Fibroblast of peridontal ligament (primary cell): ENCODE measurements around the gene ADARB2.

Experiments used
- DNase-seq: peaks from one replicate; pipeline ENCODE4 v3.0.0-alpha.2; 2010; ENCODE audit errors: extremely low read depth

Gene ADARB2

GRCh38 chr10:1293636-1294435 lies 443.5 kb downstream of the ADARB2 start:
- no peak for DNase-seq

DNA sequence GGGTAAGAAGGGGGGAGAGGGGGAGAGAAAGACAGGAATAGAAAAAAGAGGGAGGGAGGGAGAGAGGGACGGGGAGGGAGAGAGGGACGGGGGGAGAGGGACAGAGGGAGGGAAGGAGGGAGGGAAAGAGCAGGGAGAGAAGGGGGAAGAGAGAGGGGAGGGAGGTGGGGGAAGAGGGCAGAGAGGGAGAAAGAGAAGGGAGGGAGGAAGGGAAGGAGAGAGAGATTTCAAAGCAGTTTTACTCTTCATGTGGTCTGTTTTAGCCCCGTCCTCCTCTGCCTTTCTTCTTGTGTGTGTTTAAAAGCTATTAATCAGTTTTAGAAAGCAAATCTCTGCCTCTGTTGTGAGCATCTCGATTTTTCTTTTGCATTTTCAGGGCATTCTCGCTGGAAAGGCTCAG lies 444.2 kb downstream of the ADARB2 start:
- DNase-seq = no peak

DNA sequence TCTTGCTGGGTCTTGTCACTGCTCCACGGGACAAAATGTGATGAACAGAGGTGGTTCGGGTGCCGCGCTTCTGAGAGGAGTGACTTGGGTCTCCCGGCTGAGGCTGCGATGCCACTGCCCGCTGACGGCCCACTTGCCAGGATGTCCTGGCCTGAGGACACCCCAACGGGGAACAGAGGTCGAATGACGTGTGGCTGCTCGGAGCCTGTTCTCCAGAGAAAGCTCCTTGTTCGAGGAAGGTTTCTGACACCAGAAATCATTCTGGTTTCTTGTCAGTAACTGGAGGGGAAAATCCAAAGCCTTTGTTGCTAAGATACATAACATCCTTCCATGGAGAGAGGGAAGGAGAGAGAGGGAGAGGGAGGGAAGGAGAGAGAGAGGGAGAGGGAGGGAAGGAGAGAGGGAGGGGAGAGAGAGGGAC lies 444.7 kb downstream of the ADARB2 start:
- DNase-seq = no peak

DNA sequence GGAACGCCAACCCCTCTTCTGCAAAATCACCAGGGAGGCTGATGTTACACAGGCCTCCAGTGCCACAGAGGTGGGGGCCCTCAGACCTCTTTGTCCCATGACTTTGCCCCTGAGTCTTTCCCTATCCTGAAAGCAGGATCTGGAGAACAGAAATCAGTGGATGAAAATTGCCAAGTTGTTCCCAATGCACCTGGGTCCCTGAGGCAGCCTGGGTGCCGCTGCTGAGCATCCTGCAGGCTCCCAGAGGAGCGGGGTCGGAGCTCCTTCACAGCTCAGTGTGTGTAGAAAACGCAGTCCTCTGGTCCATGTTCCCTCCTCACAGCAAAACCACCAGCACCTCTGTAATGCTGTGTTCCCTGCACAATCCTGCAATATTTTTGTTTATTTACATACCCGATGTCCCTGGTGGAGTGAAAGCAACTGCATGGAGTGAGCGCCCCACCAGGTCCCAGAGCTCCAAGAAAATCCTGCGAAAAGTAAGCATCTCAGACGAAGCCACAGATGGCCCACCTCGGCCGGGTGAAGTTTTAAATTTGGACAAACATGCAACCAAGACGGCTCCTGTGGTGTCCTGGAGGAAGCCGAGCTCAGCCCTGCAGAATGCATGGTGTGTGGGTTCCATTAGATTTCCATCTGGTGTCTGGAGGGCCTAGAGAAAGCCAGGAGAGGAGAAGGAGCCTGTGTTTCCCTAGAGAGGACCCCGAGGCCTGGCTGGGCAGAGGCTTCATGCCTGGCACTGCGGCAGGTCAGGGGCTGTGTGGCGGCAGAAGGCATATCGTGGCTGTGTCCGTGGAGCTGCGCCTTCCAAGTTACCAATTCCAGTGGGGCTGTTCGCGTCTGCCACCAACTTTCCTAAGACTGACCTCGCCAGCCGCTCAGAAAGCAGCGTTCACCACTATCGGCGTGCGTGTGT lies 445.9 kb downstream of the ADARB2 start:
- DNase-seq = no peak

GRCh38 chr10:1290071-1290471 lies 447.3 kb downstream of the ADARB2 start:
- DNase-seq = no peak

GRCh38 chr10:1289591-1289990 lies 447.7 kb downstream of the ADARB2 start:
- no peak for DNase-seq

DNA sequence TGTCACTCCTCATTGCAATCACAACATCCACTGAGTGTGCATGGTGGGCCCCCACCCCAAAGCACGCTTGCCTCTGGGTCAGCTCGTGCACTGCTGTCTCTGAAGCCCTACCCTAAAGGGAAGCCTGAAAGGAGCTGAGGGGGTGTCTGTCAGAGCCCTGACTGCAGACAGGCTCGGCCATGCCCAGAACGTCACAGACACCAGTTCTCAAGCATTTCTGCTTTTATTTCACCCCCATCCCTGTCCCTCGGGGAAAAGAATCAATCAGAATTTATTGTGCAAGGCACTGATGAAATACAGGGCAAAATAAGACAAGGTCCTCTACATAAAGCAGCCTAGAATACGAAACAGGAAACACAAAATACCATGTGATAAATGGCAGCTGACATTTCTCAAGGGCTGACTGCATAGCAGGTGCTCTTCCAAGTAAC lies 449.3 kb downstream of the ADARB2 start:
- DNase-seq = no peak

DNA sequence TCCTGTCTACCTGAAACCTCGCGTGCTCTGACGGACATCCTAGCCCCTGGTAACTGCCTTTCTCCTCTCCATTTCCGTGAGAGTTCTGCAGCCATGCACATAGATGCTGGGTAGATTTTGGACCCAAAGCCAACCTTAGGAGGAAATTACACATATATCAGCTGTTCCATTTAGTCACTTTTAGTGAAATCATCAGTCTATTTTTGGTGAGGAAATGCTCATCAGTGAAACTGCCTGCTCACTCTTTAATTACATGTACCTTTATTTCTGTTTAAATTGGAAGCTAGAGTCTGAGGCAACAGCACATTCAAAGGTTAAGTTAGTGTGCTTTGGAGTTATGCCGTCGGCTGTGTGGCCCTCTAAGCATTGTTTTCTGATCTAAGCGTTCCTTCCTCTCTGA lies 449.8 kb downstream of the ADARB2 start:
- no peak for DNase-seq

DNA sequence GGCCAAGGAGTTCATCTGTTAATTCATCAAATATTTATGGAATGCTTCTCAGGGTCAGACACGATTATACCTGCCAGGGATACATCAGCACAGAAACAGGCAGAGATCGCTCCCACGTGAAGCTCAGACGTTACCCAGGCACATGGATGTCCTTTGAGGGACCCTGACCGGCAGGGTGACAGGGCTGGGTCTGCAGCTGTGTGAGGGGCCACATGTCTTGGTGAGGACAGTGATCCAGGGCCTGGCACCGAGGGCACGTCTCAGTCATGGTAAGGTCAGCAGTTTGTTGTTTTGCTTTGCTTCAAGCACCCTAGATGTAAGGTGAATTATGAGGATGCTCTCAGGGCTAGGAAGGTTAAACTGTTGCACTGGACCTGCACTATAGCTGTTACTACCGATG lies 453.2 kb downstream of the ADARB2 start:
- DNase-seq = no peak

DNA sequence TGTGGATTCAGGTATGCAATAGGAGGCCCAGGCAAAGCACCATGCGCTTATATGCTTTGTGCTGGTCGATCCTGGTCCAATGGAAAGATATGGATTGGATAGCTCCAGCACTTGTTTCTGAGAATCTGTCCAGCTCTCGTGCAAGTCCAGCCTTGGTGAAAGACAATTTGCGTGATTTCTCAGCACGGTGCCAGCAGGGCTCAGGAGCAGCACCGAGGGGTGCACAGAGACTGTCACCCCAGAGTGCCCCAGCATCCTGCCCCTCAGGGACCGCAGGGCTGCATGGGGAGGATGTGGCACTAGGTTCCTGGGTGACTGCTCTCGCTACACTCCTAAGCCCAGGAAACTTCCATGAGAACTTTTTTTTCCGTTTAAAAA lies 455.9 kb downstream of the ADARB2 start:
- no peak for DNase-seq

GRCh38 chr10:1280466-1281404 lies 456.6 kb downstream of the ADARB2 start:
- no peak for DNase-seq

DNA sequence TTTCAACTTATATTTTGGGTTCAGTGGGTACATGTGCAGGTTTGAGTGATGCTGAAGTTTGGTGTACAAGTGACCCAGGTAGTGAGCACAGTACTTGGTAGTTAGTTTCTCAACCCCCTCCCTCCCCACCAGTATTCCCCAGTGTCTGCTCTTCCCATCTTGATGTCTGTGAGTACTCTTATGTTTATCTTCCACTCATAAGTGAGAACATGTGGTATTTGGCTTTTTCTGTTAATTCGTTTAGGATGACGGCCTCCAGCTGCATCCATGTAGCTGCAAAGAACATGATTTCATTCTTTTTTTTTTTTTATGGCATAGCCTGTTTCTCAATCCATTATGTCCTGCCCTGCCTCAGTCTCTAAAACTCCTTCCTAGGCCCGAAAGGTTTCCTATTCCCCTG lies 459.0 kb downstream of the ADARB2 start:
- no peak for DNase-seq

DNA sequence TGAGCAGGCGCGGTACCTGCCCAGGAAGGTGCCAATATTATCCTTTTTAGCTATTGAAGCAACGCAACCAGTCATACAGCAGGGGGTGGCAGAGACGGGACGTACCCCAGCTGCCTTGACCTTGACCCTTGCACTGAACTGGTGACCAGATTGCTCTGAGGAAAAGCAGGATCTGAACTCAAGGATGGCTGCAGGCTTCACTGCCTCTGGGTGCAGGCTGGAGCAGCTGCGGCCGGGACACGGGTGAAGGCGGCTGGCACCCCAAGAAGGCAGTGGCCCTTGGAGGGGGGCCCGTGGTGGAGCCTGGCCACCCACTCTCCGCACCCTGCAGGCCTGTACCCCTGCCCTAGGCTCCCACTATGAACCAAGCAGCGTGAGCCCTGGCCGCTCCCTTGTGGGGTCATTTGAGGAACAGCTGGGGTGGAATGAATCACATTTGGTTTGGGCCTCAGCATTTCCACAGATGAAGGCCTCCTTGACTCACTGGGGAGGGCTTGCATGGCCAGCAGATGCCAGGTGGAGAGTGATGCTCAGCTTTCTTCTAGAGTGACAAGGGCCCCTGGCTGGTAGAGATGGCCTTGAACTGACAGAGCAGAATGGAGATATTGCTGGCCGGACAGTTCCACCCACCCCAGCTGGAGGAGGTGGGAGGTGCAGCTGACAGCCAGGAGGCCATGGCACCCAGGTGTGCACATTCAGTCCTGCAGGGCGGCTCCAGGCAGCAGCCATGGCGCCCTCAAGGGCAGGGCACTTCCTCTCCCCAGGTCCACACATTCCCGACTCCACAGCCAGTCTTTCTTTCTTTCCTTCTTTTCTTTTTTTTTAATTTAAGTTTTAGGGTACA lies 462.4 kb downstream of the ADARB2 start:
- no peak for DNase-seq

DNA sequence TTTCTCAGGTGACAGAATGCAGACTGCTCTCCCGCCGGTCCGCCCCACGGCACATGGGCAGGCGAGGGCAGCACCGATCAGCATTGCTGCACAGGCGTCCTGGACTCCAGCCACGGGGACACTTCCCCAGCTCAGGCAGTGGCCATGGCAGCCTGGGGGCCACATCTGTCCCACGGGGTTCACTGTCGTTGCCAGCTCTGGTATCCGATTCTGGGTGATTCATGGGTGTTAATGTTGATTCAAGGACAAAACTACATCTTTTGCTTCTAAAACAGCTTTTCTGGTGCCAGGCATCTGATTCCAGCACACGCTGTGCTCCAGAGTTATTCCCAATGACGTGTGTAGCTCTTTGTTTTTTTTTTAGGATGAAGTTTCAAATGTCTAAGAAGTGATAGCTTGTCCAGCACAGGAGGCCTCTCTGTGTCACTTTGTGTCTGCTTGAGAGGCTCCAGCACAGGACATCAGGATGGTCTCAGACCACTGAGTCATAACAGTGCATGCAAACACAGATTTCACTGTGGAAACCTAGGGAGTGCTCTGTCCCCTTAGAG lies 463.1 kb downstream of the ADARB2 start:
- DNase-seq = no peak

DNA sequence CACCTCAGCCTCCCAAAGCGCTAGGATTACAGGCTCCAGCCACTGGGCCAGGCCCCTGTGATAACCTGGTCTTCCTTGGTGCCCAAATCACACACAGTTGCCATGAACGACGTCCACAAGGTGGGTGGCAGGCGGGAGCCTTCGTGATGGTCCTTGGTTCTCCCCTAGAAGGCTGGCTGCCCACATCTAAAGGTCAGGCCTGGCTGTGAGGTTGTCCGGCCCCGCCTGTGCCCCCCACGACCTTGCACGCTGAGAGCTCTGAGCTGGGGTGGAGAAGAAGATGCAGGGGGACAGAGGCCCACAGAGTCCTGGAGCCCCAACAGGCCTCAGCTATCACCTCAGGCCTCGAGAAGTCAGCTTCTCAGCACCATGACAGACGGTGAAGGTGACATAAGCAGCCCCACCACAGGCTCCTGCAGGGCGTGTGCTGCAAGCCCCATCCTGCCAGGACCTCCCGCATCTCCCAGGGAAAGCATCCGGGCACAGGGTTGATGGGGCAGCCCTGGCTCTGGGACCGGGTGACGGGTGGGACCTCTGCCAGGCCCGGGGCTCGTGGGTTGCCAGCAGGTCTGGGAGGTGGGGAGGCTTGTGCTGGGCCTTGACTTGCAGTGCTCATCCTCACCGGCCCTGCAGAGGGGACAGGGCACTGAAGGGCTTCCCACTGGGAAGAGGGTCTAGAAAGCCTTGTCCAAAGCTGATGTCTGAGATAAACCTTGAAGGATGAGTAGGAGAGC lies 463.8 kb downstream of the ADARB2 start:
- DNase-seq = no peak

DNA sequence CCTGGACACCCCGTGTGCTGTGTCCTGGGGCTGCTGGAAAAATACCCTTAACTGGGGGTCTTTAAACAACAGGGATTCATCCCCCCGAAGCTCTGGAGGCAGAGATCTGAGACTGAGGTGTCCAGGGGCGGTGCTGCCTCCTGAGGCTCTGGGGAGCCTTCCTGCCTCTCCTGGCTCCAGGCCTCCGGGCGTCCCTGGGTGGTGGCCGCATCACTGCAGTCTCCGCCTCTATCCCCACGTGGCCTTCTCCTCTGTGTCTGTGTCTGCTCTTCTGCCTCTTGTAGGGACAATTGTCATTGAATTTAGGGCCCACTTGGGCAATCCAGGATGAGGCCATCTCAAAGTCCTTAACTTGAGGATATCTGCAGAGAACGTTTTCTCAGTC lies 464.6 kb downstream of the ADARB2 start:
- DNase-seq = no peak

- no peak for DNase-seq
These were observed 465.1 kb downstream of the ADARB2 start for GRCh38 chr10:1272079-1272776.

DNA sequence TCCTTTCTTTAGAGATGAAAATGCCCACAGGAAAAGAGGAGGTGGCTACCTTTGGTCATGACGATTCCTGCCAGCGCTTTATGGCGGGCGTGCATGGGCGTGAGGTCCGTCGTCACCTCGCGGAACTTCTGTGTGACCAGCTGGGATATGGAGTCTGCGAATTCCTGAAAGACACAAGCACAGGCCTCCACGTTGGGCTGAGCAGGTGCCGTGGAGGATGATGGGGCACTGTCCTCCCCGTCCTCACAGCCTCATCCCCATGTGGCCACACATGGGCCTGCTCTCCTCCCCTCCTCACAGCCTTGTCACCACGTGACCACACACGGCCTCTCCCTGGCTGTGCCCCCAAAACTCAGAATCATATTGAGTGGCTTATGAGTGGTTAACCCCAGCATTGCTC lies 466.4 kb downstream of the ADARB2 start:
- DNase-seq = no peak

DNA sequence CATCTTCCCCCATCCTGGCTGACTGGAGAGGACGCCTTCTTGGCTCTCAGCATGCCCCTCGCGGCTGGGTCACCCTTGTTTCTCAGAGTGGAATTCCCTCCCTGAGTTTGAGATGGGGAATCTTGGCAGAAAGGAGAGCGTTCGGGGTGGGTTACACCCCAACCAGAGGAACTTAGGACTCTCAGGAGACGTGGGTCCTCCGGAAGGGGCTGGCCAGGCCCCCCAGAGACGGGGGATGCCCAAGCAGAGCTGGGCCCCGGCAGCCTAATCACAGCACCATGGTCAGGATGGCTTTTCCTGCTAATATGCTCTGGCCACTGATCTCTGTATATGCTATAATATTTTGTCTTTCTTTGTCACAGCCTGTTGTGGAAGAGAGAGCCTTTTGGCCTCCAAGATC lies 466.8 kb downstream of the ADARB2 start:
- no peak for DNase-seq
